Body of pancreas (tissue), 4 donors: ENCODE data around the gene DOCK4.

Experiments used
- CTCF ChIP-seq, 7 experiments: fragments of 450-650 bp in 4 of 7; fragments of 200-600 bp in 3 of 7; sonication (generic) in 3 of 7; IDR thresholded peaks; one replicate each; pipeline ENCODE4 v1.5.1; 2016 to 2019; ENCODE audit warnings: antibody characterized with exemption in 7 of 7
- POLR2A ChIP-seq, 3 donors: fragments of 450-650 bp; IDR thresholded peaks; one replicate each; pipeline ENCODE4 v1.6.1; 2016; ENCODE audit warnings: antibody characterized with exemption in 3 of 3, mild to moderate bottlenecking in 2 of 3

- no peak for TF ChIP-seq CTCF (IDR thresholded peaks at IDR 0.05)
- TF ChIP-seq POLR2A (IDR thresholded peaks at IDR 0.05) = no peak
Observed at GRCh38 chr7:112149734-112150133, 56.5 kb downstream of the DOCK4 start.
